ENCODE results near the gene SHANK3.

Gene SHANK3

DNA sequence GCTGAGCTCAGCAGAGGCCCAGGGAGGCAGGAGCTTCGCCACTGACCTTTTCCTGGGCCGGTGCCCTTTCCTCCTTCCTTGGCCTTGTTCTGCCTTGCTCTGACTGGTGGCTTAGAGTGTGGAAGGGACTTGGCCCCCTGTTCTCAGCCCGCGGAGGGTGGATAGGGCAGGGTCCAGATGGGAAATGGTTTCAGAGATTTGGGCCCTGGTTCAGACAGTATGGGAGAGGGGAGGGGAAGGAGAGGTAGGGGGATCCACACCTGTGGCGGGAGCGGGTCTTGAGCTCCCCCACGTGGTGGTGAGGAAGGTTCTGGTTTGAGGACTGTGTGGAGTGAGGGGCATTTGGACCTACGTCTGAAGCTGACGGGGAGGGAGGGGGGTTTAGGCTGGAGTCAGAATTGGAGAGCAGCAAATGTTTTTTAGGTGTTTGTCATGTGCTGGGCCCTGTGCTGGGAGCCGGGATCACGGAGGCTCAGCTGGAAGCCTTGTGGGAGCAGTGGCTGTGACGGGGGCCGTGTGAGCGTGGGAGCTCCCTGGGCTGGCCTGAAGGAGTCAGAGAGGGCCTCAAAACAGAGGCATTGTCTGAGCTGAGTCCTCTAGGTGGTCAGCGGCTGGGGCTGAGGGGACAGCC lies 27.2 kb downstream of the SHANK3 start:
- Histone ChIP-seq H3K9me3 (ENCODE audit: control insufficient read depth in 2 of 2, low read length in 2 of 2) (no peaks in the 10 kb centered on the region), H3K4me1 (ENCODE audit: control insufficient read depth in 2 of 2, insufficient read depth in 2 of 2, low read length in 2 of 2) (peaks cover 0 to 2% of the 10 kb centered on the region in 2 donors), H3K4me3 (ENCODE audit: low read length in 2 of 2) (no peak overlapping the region), H3K36me3 (ENCODE audit: control insufficient read depth in 2 of 2, insufficient read depth in 2 of 2, low read length in 2 of 2) (no peaks in the 10 kb centered on the region), H3K27me3 (ENCODE audit: control insufficient read depth in 2 of 2, insufficient read depth in 2 of 2, low read length in 2 of 2) (no peaks in the 10 kb centered on the region), H3K27ac (ENCODE audit: low read depth in 2 of 2, low read length in 2 of 2) (no peak overlapping the region), H3K9ac (ENCODE audit: low read depth in 1 of 2, low read length in 2 of 2) (no peak overlapping the region)

DNA sequence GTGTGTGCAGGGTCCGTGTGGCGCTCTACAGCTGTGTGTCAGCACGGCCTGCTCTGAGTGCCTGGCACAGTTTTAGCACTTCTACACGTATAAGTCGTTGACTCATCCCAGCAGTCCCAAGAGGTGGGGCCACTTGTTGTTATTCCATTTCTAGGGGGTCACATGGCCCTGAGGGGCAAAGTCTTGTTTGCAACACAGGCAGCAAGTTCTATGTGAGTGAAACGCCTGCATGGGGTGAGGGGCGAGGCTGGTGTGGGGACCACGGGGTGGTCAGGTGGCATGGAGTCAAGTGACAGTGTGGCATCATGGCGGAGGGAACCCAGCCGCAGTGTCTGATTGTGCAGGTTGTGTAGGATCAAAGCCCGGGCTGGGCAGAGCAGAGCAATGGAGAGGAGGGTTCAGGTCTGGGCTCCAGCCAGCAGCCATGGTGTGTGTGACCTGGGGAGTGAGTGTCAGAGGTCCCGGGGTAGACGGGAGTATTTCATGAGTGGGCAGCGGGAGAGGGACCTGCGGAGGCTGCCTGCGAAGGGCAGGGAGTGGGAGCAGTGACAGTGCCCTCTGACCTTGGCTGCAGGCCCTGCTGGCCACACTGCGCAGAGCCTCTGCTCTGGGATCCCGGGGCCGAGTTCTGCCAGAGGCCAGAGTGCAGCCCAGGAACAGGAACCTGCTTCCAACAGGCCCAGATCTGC lies 27.9 kb downstream of the SHANK3 start:
- Histone ChIP-seq H3K27me3 (ENCODE audit: control insufficient read depth in 2 of 2, insufficient read depth in 2 of 2, low read length in 2 of 2) (no peaks in the 10 kb centered on the region), H3K9me3 (ENCODE audit: control insufficient read depth in 2 of 2, low read length in 2 of 2) (no peaks in the 10 kb centered on the region), H3K27ac (ENCODE audit: low read depth in 2 of 2, low read length in 2 of 2) (no peak overlapping the region), H3K4me3 (ENCODE audit: low read length in 2 of 2) (no peak overlapping the region), H3K4me1 (ENCODE audit: control insufficient read depth in 2 of 2, insufficient read depth in 2 of 2, low read length in 2 of 2) (peaks cover 0 to 2% of the 10 kb centered on the region in 2 donors), H3K36me3 (ENCODE audit: control insufficient read depth in 2 of 2, insufficient read depth in 2 of 2, low read length in 2 of 2) (no peaks in the 10 kb centered on the region), H3K9ac (ENCODE audit: low read depth in 1 of 2, low read length in 2 of 2) (no peak overlapping the region)

DNA sequence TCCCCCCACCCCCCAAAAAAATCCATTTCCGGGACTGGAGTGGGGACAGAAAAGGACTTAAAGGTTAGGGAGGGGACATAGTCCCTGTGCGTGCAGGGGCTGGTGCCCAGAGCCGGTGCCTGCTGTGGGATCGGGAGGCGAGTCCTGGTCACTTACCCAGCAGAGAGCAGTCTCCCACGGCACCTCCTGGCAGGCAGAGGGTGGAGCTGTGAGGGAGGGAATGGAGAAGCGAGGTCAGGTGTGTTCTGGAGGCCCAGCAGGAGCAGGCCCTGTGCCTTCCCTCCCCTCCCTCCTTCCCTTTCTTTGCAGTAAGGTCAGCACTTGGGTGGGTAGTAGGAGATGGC lies 28.4 kb downstream of the SHANK3 start:
- peaks cover 0 to 2% of the 10 kb centered on the region in 2 donors for H3K4me1 ChIP-seq (ENCODE audit: control insufficient read depth in 2 of 2, insufficient read depth in 2 of 2, low read length in 2 of 2)

DNA sequence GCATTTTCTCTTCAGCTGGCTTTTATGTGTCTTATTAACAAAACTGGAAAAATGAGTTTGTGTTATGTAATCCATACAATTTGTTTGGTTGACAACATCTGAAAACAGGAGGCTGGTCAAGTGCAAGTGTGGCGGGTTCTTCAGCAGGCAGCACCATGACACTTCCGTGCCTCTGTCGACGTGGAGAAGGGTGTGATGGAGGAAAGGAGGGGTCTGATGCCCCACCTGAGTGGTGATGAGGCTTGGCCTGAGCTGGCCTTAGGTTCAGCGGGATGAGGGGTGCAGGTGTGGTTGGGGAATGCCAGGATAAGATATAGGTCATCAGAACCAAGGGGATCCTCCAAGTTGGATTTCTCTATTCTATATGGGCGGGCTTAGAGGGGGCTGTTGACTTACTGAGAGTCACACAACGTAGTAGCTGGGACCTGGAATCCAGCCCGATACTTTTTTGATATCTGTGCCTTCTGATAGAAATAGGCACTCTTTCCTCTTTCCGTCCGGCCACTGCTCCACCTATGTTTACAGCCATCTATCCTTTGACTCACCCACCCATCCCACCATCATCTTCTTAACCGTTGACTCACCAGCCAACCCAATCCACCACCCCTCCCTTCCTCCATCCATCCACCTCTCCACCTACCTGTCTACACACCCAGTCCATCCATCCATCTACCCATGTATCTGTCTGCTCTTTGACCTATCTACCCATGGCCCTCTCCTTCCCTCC lies 29.0 kb downstream of the SHANK3 start:
- Histone ChIP-seq H3K36me3 (ENCODE audit: control insufficient read depth in 2 of 2, insufficient read depth in 2 of 2, low read length in 2 of 2) (no peaks in the 10 kb centered on the region), H3K9me3 (ENCODE audit: control insufficient read depth in 2 of 2, low read length in 2 of 2) (no peaks in the 10 kb centered on the region), H3K4me3 (ENCODE audit: low read length in 2 of 2) (no peak overlapping the region), H3K27ac (ENCODE audit: low read depth in 2 of 2, low read length in 2 of 2) (no peak overlapping the region), H3K27me3 (ENCODE audit: control insufficient read depth in 2 of 2, insufficient read depth in 2 of 2, low read length in 2 of 2) (no peaks in the 10 kb centered on the region), H3K9ac (ENCODE audit: low read depth in 1 of 2, low read length in 2 of 2) (no peak overlapping the region), H3K4me1 (ENCODE audit: control insufficient read depth in 2 of 2, insufficient read depth in 2 of 2, low read length in 2 of 2) (peaks cover 0 to 2% of the 10 kb centered on the region in 2 donors)

More for the DNA sequence above, 28.4 kb downstream of the SHANK3 start:
- Histone ChIP-seq H3K9me3 (ENCODE audit: control insufficient read depth in 2 of 2, low read length in 2 of 2) (no peaks in the 10 kb centered on the region), H3K4me3 (ENCODE audit: low read length in 2 of 2) (no peak overlapping the region), H3K9ac (ENCODE audit: low read depth in 1 of 2, low read length in 2 of 2) (no peak overlapping the region), H3K36me3 (ENCODE audit: control insufficient read depth in 2 of 2, insufficient read depth in 2 of 2, low read length in 2 of 2) (no peaks in the 10 kb centered on the region), H3K27ac (ENCODE audit: low read depth in 2 of 2, low read length in 2 of 2) (no peak overlapping the region), H3K27me3 (ENCODE audit: control insufficient read depth in 2 of 2, insufficient read depth in 2 of 2, low read length in 2 of 2) (no peaks in the 10 kb centered on the region)

DNA sequence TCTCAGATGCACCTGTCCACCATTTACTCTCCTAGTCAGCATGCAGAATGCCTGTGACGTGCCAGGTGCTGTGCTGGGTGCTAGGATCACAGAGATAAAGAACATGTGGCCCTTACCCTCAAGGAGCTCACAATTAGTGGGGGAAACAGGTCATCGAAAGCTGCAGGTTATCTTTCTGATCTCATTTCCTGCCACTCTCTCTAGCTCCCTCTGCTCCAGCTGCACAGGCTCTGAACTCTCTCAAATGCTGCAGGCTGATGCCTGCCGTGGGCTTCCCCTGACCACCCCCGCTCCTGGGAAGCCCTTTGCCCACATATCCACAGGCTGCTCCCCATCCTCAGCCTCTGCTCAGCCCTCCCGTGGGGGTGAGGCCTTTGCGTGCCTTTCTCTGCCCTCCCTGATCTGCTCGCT lies 29.6 kb downstream of the SHANK3 start:
- Histone ChIP-seq H3K4me1 (ENCODE audit: control insufficient read depth in 2 of 2, insufficient read depth in 2 of 2, low read length in 2 of 2) (peaks cover 0 to 2% of the 10 kb centered on the region in 2 donors), H3K27me3 (ENCODE audit: control insufficient read depth in 2 of 2, insufficient read depth in 2 of 2, low read length in 2 of 2) (no peaks in the 10 kb centered on the region), H3K36me3 (ENCODE audit: control insufficient read depth in 2 of 2, insufficient read depth in 2 of 2, low read length in 2 of 2) (no peaks in the 10 kb centered on the region)

DNA sequence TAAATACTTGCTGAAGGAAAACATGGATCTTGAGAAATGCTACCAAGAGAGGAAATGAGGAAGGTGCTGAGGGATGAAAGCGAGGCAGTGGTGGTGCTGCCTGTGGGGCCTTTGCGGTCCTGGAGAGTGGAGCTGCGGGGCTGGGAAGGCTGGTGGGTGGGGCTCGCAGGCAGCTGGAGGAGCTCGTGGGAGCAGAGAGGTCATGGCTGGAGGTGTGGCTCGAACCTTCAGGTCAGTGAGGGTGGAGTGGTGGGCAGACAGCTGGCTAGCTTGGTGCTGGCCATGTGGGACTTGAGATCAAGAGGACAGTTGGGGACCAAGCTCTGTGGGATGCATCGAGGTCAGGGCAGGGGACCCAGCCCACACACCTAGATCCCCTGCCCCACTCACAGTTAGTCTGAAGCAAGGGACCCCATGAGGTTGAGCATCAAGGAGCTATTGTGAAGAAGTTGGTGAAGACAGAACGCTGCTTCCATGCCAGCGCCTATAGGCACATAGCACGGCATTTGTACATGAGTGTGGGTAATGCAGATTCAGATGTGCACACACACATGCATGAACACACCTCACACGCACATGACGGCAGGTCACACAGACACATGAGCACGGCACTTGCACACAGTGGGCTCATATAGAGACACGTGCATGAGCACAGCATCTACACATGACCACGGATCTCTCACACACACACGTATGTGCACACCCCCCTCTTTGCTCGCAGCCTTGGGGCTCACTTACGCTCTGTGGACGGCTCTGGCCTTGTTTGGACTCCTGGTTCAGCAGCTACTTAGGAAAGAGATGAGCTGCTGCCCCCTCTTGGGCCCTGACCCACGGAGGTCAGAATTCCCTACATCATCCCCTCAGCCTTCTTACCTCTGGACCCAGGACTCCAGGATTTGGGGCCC lies 30.4 kb downstream of the SHANK3 start:
- H3K4me3 ChIP-seq (ENCODE audit: low read length in 2 of 2): no peak overlapping the region
- H3K36me3 ChIP-seq (ENCODE audit: control insufficient read depth in 2 of 2, insufficient read depth in 2 of 2, low read length in 2 of 2): no peaks in the 10 kb centered on the region
- H3K4me1 ChIP-seq (ENCODE audit: control insufficient read depth in 2 of 2, insufficient read depth in 2 of 2, low read length in 2 of 2): no peaks in the 10 kb centered on the region
- H3K27me3 ChIP-seq (ENCODE audit: control insufficient read depth in 2 of 2, insufficient read depth in 2 of 2, low read length in 2 of 2): no peaks in the 10 kb centered on the region
- H3K9me3 ChIP-seq (ENCODE audit: control insufficient read depth in 2 of 2, low read length in 2 of 2): no peaks in the 10 kb centered on the region
- H3K27ac ChIP-seq (ENCODE audit: low read depth in 2 of 2, low read length in 2 of 2): no peak overlapping the region
- no peak overlapping the region for H3K9ac ChIP-seq (ENCODE audit: low read depth in 1 of 2, low read length in 2 of 2)

More for the DNA sequence above, 29.6 kb downstream of the SHANK3 start:
- Histone ChIP-seq H3K9me3 (ENCODE audit: control insufficient read depth in 2 of 2, low read length in 2 of 2) (no peaks in the 10 kb centered on the region), H3K27ac (ENCODE audit: low read depth in 2 of 2, low read length in 2 of 2) (no peak overlapping the region), H3K4me3 (ENCODE audit: low read length in 2 of 2) (no peak overlapping the region), H3K9ac (ENCODE audit: low read depth in 1 of 2, low read length in 2 of 2) (no peak overlapping the region)

DNA sequence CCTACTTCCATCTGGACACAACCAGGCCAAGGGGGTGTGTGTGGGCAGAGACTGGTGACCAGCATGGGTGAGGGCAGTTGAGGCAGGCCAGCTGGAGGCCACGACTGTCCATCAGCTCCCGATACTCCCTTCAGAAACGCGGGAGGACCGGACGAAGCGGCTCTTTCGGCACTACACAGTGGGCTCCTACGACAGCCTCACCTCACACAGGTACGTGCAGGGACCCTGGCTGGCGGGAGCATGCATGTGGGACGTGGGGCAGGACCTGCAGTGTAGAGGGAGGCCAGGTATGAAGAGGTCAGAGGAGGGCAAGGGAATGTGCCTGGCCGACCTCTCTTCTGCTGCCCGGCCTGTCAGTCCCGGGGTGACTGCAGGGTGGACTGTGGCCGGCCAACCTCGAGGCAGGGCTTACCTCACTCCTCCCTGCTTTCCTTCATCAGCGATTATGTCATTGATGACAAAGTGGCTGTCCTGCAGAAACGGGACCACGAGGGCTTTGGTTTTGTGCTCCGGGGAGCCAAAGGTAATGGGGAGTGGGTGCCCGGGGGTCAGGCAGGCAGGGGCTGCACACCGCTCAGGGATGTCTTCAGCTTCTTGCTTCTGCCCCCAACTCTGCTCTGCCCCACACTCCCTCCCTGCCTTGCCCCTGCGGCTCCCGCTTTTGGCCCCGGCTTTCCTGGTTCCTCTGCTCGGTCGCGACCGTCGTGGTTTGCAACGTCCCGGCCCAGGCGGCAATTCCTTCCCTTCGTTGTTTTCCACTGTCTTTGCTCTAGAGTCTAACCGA lies 31.3 kb downstream of the SHANK3 start:
- no peak overlapping the region for H3K4me3 ChIP-seq (ENCODE audit: low read length in 2 of 2)
- H3K27ac ChIP-seq (ENCODE audit: low read depth in 2 of 2, low read length in 2 of 2): no peak overlapping the region
- H3K9ac ChIP-seq (ENCODE audit: low read depth in 1 of 2, low read length in 2 of 2): no peak overlapping the region
- H3K4me1 ChIP-seq (ENCODE audit: control insufficient read depth in 2 of 2, insufficient read depth in 2 of 2, low read length in 2 of 2): no peaks in the 10 kb centered on the region
- no peaks in the 10 kb centered on the region for H3K9me3 ChIP-seq (ENCODE audit: control insufficient read depth in 2 of 2, low read length in 2 of 2)
- no peaks in the 10 kb centered on the region for H3K27me3 ChIP-seq (ENCODE audit: control insufficient read depth in 2 of 2, insufficient read depth in 2 of 2, low read length in 2 of 2)
- H3K36me3 ChIP-seq (ENCODE audit: control insufficient read depth in 2 of 2, insufficient read depth in 2 of 2, low read length in 2 of 2): no peaks in the 10 kb centered on the region

DNA sequence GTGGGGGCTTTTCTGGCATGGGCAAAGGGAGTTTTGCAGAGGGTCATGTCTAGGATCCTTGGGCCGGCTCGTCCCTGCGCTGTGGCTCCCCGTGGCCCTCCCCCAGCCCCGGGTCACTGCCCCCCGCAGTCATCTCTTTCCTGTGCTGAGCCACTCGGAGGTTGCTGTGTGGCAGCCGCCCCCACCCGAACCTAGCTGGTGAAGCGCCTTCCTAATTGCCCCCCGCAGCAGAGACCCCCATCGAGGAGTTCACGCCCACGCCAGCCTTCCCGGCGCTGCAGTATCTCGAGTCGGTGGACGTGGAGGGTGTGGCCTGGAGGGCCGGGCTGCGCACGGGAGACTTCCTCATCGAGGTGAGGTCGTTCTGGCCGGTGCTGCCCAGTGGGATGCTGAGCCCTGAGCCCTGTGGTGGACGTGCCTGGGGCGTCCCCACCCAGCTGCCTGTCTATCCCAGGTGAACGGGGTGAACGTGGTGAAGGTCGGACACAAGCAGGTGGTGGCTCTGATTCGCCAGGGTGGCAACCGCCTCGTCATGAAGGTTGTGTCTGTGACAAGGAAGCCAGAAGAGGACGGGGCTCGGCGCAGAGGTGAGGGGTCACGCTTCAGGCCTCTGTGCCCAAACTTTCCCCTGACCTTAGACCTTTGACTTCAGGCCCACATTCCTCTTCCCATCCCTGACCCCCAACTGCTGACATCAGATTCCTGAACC lies 32.0 kb downstream of the SHANK3 start:
- H3K27ac ChIP-seq (ENCODE audit: low read depth in 2 of 2, low read length in 2 of 2): no peak overlapping the region
- H3K9me3 ChIP-seq (ENCODE audit: control insufficient read depth in 2 of 2, low read length in 2 of 2): no peaks in the 10 kb centered on the region
- no peaks in the 10 kb centered on the region for H3K27me3 ChIP-seq (ENCODE audit: control insufficient read depth in 2 of 2, insufficient read depth in 2 of 2, low read length in 2 of 2)
- H3K4me3 ChIP-seq (ENCODE audit: low read length in 2 of 2): no peak overlapping the region
- no peaks in the 10 kb centered on the region for H3K4me1 ChIP-seq (ENCODE audit: control insufficient read depth in 2 of 2, insufficient read depth in 2 of 2, low read length in 2 of 2)
- H3K9ac ChIP-seq (ENCODE audit: low read depth in 1 of 2, low read length in 2 of 2): no peak overlapping the region
- no peaks in the 10 kb centered on the region for H3K36me3 ChIP-seq (ENCODE audit: control insufficient read depth in 2 of 2, insufficient read depth in 2 of 2, low read length in 2 of 2)

DNA sequence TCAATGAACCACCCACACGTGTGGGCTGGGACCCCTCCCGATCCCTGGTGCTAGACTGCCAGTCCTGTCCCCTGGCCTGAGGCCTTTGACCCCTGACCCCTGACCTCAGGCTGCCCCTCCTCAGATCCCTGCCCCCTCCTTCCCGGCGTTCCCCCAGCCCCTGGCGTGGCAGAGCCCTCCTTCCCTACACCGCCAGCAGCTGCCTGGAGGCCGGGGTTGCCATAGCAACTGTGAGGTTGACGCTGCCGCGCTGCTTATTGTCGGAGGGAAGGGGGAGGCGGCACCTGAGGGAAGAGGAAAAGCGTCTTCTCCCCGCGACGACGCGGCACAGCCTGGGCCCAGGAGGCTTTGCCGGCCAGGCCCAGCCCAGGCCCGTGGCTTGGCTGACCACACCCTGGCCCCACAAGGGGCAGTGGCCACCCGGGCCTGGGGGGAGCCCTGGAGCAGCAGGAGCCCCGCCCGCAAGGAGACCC lies 32.6 kb downstream of the SHANK3 start:
- H3K27me3 ChIP-seq (ENCODE audit: control insufficient read depth in 2 of 2, insufficient read depth in 2 of 2, low read length in 2 of 2): no peaks in the 10 kb centered on the region
- H3K36me3 ChIP-seq (ENCODE audit: control insufficient read depth in 2 of 2, insufficient read depth in 2 of 2, low read length in 2 of 2): no peaks in the 10 kb centered on the region
- H3K9ac ChIP-seq (ENCODE audit: low read depth in 1 of 2, low read length in 2 of 2): no peak overlapping the region
- no peaks in the 10 kb centered on the region for H3K4me1 ChIP-seq (ENCODE audit: control insufficient read depth in 2 of 2, insufficient read depth in 2 of 2, low read length in 2 of 2)
- H3K27ac ChIP-seq (ENCODE audit: low read depth in 2 of 2, low read length in 2 of 2): no peak overlapping the region
- H3K9me3 ChIP-seq (ENCODE audit: control insufficient read depth in 2 of 2, low read length in 2 of 2): no peaks in the 10 kb centered on the region
- H3K4me3 ChIP-seq (ENCODE audit: low read length in 2 of 2): no peak overlapping the region

Measured in mucosa of rectum (tissue), 2 donors.